Mesenchymal stem cell (in vitro differentiated cells and primary cell): Measurements from ENCODE around the gene NFILZ.

ENCODE experiments used
- DNase-seq: peaks from one replicate; pipeline ENCODE4 v3.0.0-alpha.2; 2013
- H2AFZ ChIP-seq: one replicate; pipeline ENCODE4 v1.6.1; 2013; ENCODE audit warnings: low read depth, mild to moderate bottlenecking, control low read depth, inconsistent platforms, low read length, moderate library complexity
- H2AK5ac ChIP-seq: 2 replicates; pipeline ENCODE4 v1.6.1; 2013; ENCODE audit warnings: low read length, moderate library complexity, mild to moderate bottlenecking, inconsistent platforms; ENCODE audit not compliant: severe bottlenecking
- H2BK120ac ChIP-seq: one replicate; pipeline ENCODE4 v1.6.1; 2013; ENCODE audit warnings: low read depth, mild to moderate bottlenecking, inconsistent platforms, low read length, moderate library complexity
- H2BK12ac ChIP-seq, 2 experiments: one replicate each; pipeline ENCODE4 v1.6.1; 2013; ENCODE audit warnings: inconsistent platforms in 2 of 2, low read length in 2 of 2, mild to moderate bottlenecking in 2 of 2, moderate library complexity in 2 of 2, control low read depth in 1 of 2
- H2BK15ac ChIP-seq: one replicate; pipeline ENCODE4 v1.6.1; 2013; ENCODE audit warnings: mild to moderate bottlenecking, low read depth, inconsistent platforms; ENCODE audit not compliant: poor library complexity, severe bottlenecking
- H2BK5ac ChIP-seq: 2 replicates; pipeline ENCODE4 v1.6.1; 2013; ENCODE audit warnings: low read depth, mild to moderate bottlenecking, low read length, control low read depth, inconsistent platforms; ENCODE audit not compliant: poor library complexity, severe bottlenecking
- H3K14ac ChIP-seq, 2 experiments: one replicate each; pipeline ENCODE4 v1.6.1; 2013; ENCODE audit warnings: inconsistent platforms in 2 of 2, low read length in 2 of 2, control low read depth in 1 of 2, mild to moderate bottlenecking in 1 of 2, moderate library complexity in 1 of 2
- H3K18ac ChIP-seq, 2 experiments: one replicate each; pipeline ENCODE4 v1.6.1; 2013; ENCODE audit warnings: inconsistent platforms in 2 of 2, low read length in 2 of 2, control low read depth in 1 of 2, low read depth in 1 of 2, mild to moderate bottlenecking in 1 of 2
- H3K23ac ChIP-seq, 2 experiments: one replicate each; pipeline ENCODE4 v1.6.1; 2013; ENCODE audit warnings: inconsistent platforms in 2 of 2, low read length in 2 of 2, mild to moderate bottlenecking in 2 of 2, moderate library complexity in 2 of 2, control low read depth in 1 of 2
- H3K27ac ChIP-seq: 2 replicates; pipeline ENCODE4 v1.5.1; 2013; ENCODE audit warnings: mild to moderate bottlenecking, moderate library complexity, low read length, control low read depth, inconsistent platforms; ENCODE audit not compliant: poor library complexity, severe bottlenecking
- H3K27me3 ChIP-seq, 2 experiments: 2 replicates each; pipeline versions ENCODE4 v1.6.1 to v1.7.0; 2013; ENCODE audit warnings: low read length in 2 of 2, mild to moderate bottlenecking in 2 of 2, moderate library complexity in 2 of 2, control low read depth in 1 of 2, inconsistent platforms in 1 of 2; ENCODE audit not compliant: control insufficient read depth in 1 of 2, insufficient read depth in 1 of 2
- H3K36me3 ChIP-seq, 2 experiments: 2 replicates each; pipeline versions ENCODE4 v1.6.1 to v1.7.0; 2013; ENCODE audit warnings: low read length in 2 of 2, control low read depth in 1 of 2, inconsistent platforms in 1 of 2, low read depth in 1 of 2, mild to moderate bottlenecking in 1 of 2; ENCODE audit not compliant: insufficient read depth in 2 of 2, control insufficient read depth in 1 of 2
- H3K4ac ChIP-seq, 2 experiments: one replicate each; pipeline ENCODE4 v1.6.1; 2013; ENCODE audit warnings: inconsistent platforms in 2 of 2, low read length in 2 of 2, mild to moderate bottlenecking in 2 of 2, moderate library complexity in 2 of 2, control low read depth in 1 of 2, low read depth in 1 of 2
- H3K4me1 ChIP-seq: 2 replicates; pipeline ENCODE4 v1.6.1; 2013; ENCODE audit warnings: low read depth, low read length, control low read depth; ENCODE audit not compliant: control insufficient read depth, insufficient read depth
- H3K4me2 ChIP-seq: 2 replicates; pipeline ENCODE4 v1.6.1; 2013; ENCODE audit warnings: low read length, mild to moderate bottlenecking, inconsistent platforms; ENCODE audit not compliant: poor library complexity, severe bottlenecking
- H3K4me3 ChIP-seq, 2 experiments: 2 replicates each; pipeline versions ENCODE4 v1.5.1 to v1.7.0; 2013; ENCODE audit warnings: low read length in 2 of 2, mild to moderate bottlenecking in 2 of 2, control low read depth in 1 of 2, low read depth in 1 of 2; ENCODE audit not compliant: insufficient read depth in 1 of 2
- H3K79me1 ChIP-seq: replicated peaks from 2 replicates; pipeline ENCODE4 v1.6.1; 2013; ENCODE audit warnings: mild to moderate bottlenecking, control low read depth, low read length, inconsistent platforms; ENCODE audit not compliant: poor library complexity, severe bottlenecking
- H3K9ac ChIP-seq: 2 replicates; pipeline ENCODE4 v1.7.0; 2013; ENCODE audit warnings: mild to moderate bottlenecking, low read length, moderate library complexity
- H3K9me3 ChIP-seq: 2 replicates; pipeline ENCODE4 v1.7.0; 2013; ENCODE audit warnings: mild to moderate bottlenecking, low read length; ENCODE audit not compliant: control insufficient read depth
- H4K8ac ChIP-seq: one replicate; pipeline ENCODE4 v1.6.1; 2013; ENCODE audit warnings: inconsistent platforms, mild to moderate bottlenecking, low read length, moderate library complexity
- H4K91ac ChIP-seq: one replicate; pipeline ENCODE4 v1.6.1; 2013; ENCODE audit warnings: mild to moderate bottlenecking, low read length, inconsistent platforms
- WGBS: methylation state at CpG from one replicate; pipeline ENCODE4 v1.1.7; 2013; ENCODE audit warnings: mixed read lengths; 5-methylcytosine and 5-hydroxymethylcytosine counted together

NFILZ gene

GRCh38 chr19:8601796-8602195 lies 28.6 kb upstream of the NFILZ start:
- no peak overlapping the region for H4K8ac ChIP-seq
- WGBS = 94% methylated on average over 5 of the region's 5 CpGs
- peaks cover 20 to 40% of the 10 kb centered on the region in 2 experiments for H3K36me3 ChIP-seq
- H2AFZ ChIP-seq = no peak overlapping the region
- no peak overlapping the region for H3K18ac ChIP-seq
- H3K4me2 ChIP-seq = no peak overlapping the region
- no peaks in the 10 kb centered on the region for H3K27me3 ChIP-seq
- no peak overlapping the region for H2AK5ac ChIP-seq
- no peak for DNase-seq
- no peak overlapping the region for H2BK5ac ChIP-seq
- no peak overlapping the region for H3K23ac ChIP-seq
- no peak overlapping the region for H2BK120ac ChIP-seq
- no peak overlapping the region for H2BK15ac ChIP-seq
- H3K4ac ChIP-seq = no peak overlapping the region
- peaks cover 15% of the 10 kb centered on the region for H3K79me1 ChIP-seq
- H2BK12ac ChIP-seq = no peak overlapping the region
- H3K9ac ChIP-seq = no peak overlapping the region
- no peak overlapping the region for H3K27ac ChIP-seq
- H3K9me3 ChIP-seq = peaks cover 8% of the 10 kb centered on the region
- H3K4me1 ChIP-seq = peaks cover 5% of the 10 kb centered on the region
- no peak overlapping the region for H3K14ac ChIP-seq
- no peak overlapping the region for H4K91ac ChIP-seq
- H3K4me3 ChIP-seq = no peak overlapping the region

- H2AK5ac ChIP-seq = no peak overlapping the region
- no peak for DNase-seq
- H3K4me3 ChIP-seq = no peak overlapping the region
- no peak overlapping the region for H4K91ac ChIP-seq
- no peak overlapping the region for H2BK15ac ChIP-seq
- no peak overlapping the region for H3K4ac ChIP-seq
- no peak overlapping the region for H3K23ac ChIP-seq
- H3K27me3 ChIP-seq = no peaks in the 10 kb centered on the region
- no peak overlapping the region for H4K8ac ChIP-seq
- no peak overlapping the region for H3K4me2 ChIP-seq
- no peak overlapping the region for H3K27ac ChIP-seq
- H2BK12ac ChIP-seq = no peak overlapping the region
- peaks cover 28% of the 10 kb centered on the region for H3K79me1 ChIP-seq
- no peak overlapping the region for H2BK120ac ChIP-seq
- H3K14ac ChIP-seq = no peak overlapping the region
- H2AFZ ChIP-seq = no peak overlapping the region
- H3K18ac ChIP-seq = no peak overlapping the region
- peaks cover 20 to 40% of the 10 kb centered on the region in 2 experiments for H3K36me3 ChIP-seq
- 92% methylated on average over 17 of the region's 17 CpGs for WGBS
- no peak overlapping the region for H3K9ac ChIP-seq
- H2BK5ac ChIP-seq = no peak overlapping the region
- peaks cover 8% of the 10 kb centered on the region for H3K9me3 ChIP-seq
- H3K4me1 ChIP-seq = peaks cover 13% of the 10 kb centered on the region
These were observed 24.9 kb upstream of the NFILZ start for GRCh38 chr19:8605514-8605913.

DNA sequence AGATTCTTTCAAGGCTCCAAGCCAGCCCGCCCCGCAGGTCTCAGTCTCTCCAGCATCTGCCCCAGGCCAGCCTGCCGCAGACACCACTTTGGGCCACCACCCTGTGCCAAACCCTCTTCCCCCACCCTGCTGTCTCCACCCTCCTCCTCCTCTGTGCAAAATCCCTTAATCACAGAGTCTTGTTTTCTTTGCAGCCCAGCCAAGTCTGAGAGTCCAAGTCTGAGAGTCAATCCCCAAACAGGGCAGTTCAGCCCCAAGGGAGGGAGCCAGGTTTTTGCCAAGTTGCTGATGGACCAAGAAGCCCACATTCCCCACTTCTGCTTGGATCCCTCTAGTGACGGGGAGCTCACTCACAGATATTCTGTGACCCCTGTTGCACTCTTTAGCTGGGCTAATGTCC lies 23.0 kb upstream of the NFILZ start:
- no peak overlapping the region for H3K18ac ChIP-seq

DNA sequence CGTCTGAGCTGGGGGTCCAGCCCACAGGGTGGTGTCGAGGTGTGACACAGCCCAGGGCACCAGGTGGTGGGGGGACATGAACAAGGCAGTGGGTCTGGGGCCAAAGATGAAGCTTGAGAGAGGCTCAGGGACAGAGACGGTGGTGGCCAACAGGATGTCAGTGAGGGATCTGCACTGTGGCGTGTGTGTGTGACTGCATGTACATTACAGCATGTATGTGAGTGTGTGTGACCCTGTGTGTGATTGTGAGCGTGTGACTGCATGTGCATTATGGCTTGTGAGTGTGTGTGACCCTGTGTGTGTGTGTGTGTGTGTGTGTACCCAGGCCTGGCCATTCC lies 21.5 kb upstream of the NFILZ start:
- peak overlapping the region in 1 of 2 experiments; percentile 3 for H3K14ac ChIP-seq
- H3K27me3 ChIP-seq = no peaks in the 10 kb centered on the region
- peaks cover 26% of the 10 kb centered on the region for H3K4me1 ChIP-seq
- peak overlapping the region; percentile 45 for H2BK120ac ChIP-seq
- WGBS = 53% methylated on average over 5 of the region's 5 CpGs
- H3K4me3 ChIP-seq = peak overlapping the region; percentile 83 to 89
- peak overlapping the region; percentile 56 for H2AK5ac ChIP-seq
- H3K36me3 ChIP-seq = peaks cover 7 to 18% of the 10 kb centered on the region in 2 experiments
- H3K18ac ChIP-seq = peak overlapping the region in 1 of 2 experiments; percentile 80
- peak overlapping the region; percentile 89 for H3K9ac ChIP-seq
- no peak overlapping the region for H2AFZ ChIP-seq
- peak overlapping the region; percentile 88 for H4K91ac ChIP-seq
- peak overlapping the region; percentile 94 for H4K8ac ChIP-seq
- H3K9me3 ChIP-seq = peaks cover 8% of the 10 kb centered on the region
- peak overlapping the region; percentile 73 for H3K27ac ChIP-seq
- peak overlapping the region; percentile 44 for H2BK15ac ChIP-seq
- peaks cover 25% of the 10 kb centered on the region for H3K79me1 ChIP-seq
- H3K4ac ChIP-seq = peak overlapping the region; percentile 49 to 62
- DNase-seq = no peak
- peak overlapping the region; percentile 52 for H3K4me2 ChIP-seq
- peak overlapping the region; percentile 59 to 61 for H2BK12ac ChIP-seq
- H3K23ac ChIP-seq = peak overlapping the region in 1 of 2 experiments; percentile 2
- no peak overlapping the region for H2BK5ac ChIP-seq

More for the DNA sequence above, 23.0 kb upstream of the NFILZ start:
- Histone ChIP-seq H4K8ac (no peak overlapping the region), H3K9ac (no peak overlapping the region), H4K91ac (no peak overlapping the region), H3K23ac (no peak overlapping the region), H3K27ac (no peak overlapping the region), H3K4me3 (no peak overlapping the region), H3K4ac (no peak overlapping the region), H3K4me1 (peaks cover 23% of the 10 kb centered on the region), H2BK120ac (no peak overlapping the region), H3K9me3 (peaks cover 8% of the 10 kb centered on the region), H2BK5ac (no peak overlapping the region), H3K79me1 (peaks cover 28% of the 10 kb centered on the region), H2BK12ac (no peak overlapping the region), H3K4me2 (no peak overlapping the region), H3K36me3 (peaks cover 16 to 29% of the 10 kb centered on the region in 2 experiments), H2AFZ (no peak overlapping the region), H2AK5ac (no peak overlapping the region), H3K27me3 (no peaks in the 10 kb centered on the region), H2BK15ac (no peak overlapping the region), H3K14ac (no peak overlapping the region)
- WGBS = 99% methylated on average over 4 of the region's 4 CpGs
- no peak for DNase-seq
